Stimulated activated CD8-positive, alpha-beta memory T cell treated with anti-CD3 and anti-CD28 coated beads, Interleukin-7, amount 100 ng/mL, for 24 hours (primary cell): ENCODE measurements around the gene PCSK6.

Experiments used
- DNase-seq: peaks from one replicate; pipeline ENCODE4 v3.0.0-alpha.2; 2020; ENCODE audit warnings: low read depth

PCSK6 gene

GRCh38 chr15:101522621-101523559 is 33.4 kb upstream of the PCSK6 start:
- DNase-seq, result no peak

- no peak for DNase-seq
Measured at GRCh38 chr15:101522091-101522490, 32.6 kb upstream of the PCSK6 start.

DNA sequence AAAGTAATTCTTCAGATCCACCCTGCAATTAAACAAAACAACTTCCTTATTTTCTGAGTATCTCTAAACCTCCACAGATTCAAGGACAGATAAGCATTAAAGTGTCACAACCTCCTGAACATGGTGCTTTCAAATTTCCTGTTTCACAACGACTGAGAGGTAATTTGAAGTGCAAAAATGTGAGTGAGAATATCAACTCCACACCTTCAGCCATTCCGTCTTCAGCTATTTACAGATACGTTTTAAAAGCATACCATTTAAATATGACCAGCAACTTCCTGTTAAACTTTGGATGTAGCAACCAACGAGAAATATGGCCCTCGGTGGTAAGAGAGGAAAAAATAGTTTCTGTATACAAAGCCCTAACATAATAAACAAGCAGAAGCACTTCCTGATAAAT is 32.1 kb upstream of the PCSK6 start:
- DNase-seq, result no peak

- DNase-seq, result no peak
Measured at GRCh38 chr15:101521069-101521468, 31.6 kb upstream of the PCSK6 start.

DNA sequence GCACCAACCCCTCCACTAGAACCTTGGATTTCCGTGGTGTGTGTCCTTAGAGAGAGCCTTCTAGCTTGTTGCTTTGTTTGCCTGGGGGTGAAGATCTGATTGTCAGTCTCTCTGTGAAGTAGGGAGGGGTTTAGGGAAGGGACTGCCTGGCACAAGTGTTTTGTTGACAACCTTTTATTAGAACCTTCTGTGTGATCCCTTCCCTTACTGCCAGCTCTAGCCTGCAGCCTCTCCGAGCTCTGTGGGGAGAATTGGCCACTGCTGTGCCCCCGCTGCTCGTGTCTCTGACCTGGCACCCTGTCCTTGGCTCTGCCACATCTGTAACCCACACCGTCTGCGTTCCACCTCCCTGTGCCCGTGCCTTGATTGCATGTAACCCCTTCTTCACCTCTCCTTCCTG is 30.9 kb upstream of the PCSK6 start:
- no peak for DNase-seq

- no peak for DNase-seq
Measured at GRCh38 chr15:101517504-101517903, 28.0 kb upstream of the PCSK6 start.

DNA sequence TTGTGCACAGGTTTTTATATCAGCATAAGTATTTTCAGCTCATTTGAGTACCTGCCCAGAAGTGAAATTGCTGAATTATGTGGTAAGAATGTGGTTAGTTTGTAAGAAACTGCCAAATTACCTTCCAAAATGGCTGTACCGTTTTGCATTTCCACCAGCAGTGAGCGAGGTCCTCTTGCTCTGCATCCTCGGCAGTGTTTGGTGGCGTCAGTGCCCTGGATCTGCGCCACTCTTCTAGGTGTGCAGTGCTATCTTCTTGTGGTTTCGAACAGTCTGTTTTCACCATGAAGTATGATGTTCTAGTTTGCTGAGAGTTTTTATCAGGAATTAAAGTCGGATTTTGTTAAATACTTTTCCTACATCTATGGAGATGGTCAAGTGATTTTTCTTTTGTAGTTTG is 24.8 kb upstream of the PCSK6 start:
- no peak for DNase-seq

GRCh38 chr15:101511717-101512116 is 22.2 kb upstream of the PCSK6 start:
- no peak for DNase-seq

DNA sequence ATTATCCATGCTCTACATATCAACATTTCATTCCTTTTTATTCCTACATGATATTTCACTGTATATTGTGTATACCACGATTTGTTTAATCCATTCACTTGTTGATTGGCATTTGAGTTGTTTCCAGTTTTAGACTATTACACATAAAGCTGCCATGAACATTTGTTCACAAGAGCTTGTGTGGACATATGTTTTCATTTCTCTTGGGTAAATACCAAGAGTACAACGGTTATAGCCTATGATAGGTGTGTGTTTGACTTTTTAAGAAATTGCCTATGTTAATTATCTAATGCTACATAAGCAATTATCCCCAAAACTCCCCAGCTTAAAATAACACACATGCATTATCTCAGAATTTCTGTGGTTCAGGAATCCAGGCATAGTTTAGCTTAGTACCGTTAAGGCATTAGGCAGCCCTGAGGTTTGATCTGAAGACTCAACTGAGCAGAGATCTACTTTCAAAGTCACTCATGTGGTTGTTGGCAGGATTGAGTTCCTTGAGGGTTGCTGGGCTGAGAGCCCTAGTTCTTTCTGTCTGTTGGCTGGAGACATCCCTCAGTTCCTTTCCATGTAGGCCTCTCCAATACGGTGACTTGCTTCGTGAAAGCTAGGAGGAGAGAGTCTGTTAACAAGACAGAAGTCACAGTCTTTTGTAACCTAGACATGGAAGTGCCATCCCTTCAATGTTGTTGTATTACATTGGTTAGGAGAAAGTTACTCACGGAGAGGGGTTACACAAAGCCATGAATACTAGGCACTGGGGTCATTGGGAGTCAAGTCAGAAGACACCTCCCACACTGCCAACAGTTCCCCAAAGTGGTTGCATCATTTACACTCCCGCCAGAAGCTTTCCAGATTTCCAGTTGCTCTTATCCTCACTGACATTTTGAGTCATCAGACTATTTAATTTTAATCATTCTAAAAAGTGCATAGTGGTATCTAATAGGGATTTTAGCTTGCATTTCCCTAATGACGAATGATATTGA is 21.0 kb upstream of the PCSK6 start:
- DNase-seq, result no peak

DNA sequence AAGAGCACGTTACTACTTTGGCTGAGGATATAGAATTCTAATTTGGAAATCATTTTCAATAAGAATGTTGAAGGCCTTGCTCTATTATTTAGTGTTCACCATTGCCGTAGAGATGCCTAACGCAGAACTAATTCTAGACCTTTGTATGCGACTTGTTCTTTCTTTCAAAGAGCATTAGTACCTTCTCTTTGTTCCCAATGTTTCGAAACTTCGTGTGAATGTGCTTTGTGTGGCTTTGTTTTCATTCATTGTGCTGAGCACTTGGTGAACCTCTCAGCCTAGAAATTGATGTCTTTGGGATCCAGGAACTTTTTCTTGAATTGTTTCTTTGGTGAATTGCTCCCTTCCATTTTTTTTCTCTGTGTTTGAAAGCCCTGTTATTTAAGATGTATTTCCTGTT is 19.8 kb upstream of the PCSK6 start:
- DNase-seq, result no peak

DNA sequence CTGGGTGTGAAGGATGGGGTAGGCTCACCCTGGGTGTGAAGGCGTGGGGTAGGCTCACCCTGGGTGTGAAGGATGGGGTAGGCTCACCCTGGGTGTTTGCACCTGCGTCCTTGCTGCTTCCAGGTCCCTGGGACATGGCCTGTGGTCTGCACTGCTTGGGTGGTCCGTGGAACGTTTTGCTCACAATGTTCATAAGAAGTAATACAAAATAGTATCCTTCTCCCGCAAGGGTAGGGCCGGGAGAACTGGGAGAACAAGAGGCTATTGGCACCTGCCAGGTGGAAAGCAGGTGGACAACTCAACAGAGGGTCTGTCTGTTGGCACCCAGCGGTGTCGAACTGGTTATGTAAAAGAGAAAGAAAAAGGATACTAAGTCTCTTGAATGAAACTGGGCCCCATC is 17.0 kb upstream of the PCSK6 start:
- DNase-seq, result no peak

DNA sequence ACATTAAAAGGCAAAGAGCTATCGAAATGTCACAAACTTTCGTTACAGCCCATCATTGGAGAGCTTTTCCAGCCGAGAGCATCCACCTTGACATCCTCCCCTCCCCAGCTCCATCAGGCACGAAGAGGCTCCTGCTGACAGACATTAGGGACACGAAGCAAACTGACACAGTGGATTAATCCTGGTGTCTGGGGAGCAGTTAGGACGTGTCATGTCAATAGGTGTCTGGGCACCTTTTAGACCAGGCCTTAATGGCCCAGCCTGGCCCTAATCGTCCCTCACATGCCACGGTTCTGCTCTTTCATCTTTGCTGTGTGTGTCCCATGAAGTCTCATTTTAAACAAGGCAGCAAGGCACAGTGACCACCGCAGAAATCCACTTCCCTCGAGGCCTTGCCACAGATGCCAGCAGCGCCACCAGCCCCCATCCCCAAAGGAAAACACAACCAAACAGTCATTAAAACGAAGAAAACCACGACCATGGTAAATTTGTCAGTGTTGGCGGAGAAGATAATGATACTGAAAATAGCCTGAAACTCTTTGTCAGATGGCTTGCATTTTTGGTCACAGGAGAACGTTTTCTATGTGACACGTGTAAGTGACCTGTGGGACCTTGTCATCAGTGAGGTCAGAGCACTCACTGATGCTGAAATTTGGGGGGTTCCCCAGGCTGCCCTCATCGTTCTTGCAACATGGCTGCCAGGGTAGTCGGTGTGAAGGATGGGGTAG is 16.3 kb upstream of the PCSK6 start:
- DNase-seq, result no peak

GRCh38 chr15:101504866-101505609 is 15.5 kb upstream of the PCSK6 start:
- no peak for DNase-seq

DNA sequence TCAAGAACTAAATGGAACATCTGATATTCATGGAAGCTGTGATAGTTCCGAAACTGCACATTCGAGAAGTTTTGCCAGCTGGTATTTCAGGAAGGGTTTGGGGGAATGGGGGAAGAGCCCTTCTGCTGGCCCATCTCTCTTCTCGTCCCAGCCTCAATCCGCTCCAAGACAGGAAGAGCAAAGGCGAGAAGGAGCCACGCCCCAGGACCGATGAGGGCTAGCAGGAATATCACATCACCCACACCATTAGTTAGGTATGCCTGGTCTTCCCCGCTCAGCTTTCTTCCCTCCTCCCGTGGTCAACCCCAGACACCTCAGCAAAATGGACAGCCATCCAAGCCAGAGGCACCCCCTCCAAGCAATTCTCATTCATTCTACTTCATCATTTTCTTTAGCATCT is 14.9 kb upstream of the PCSK6 start:
- no peak for DNase-seq

GRCh38 chr15:101503296-101503599 is 13.7 kb upstream of the PCSK6 start:
- DNase-seq, result no peak

GRCh38 chr15:101502572-101503295 is 13.2 kb upstream of the PCSK6 start:
- no peak for DNase-seq

DNA sequence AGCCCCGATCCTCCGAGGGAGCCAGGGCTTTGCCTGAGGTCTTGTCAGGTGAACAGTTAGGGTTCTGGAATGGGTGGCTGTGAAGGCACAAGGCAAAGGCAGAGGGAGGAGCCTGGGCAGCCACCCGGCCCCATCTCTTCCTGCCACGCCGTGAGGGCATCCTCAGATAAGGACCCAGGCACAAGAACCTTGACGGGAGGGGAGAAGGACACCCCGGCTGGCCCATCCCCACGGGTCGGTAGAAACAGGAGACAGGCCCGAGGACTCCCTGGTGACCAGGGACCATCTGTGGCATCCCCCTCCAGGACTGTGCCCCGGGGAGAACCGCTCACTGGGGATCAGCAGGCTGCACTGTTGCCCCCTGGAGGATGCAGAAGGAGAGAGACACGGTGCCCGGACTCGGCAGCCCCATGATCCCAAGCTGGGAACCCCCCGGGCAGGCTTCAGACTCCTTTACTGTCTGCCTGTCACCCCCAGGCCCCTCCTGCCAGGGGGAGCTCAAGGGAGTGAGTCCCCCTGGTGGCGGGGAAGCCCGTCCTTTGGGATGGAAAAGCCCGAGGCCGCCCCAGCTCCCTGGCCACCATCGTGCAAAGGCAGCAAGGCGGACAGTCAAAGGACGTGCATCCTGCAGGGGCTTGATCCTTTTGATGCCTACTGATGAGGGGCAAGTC is 12.3 kb upstream of the PCSK6 start:
- DNase-seq, result peak; percentile 29

GRCh38 chr15:101500865-101501551 is 11.5 kb upstream of the PCSK6 start:
- DNase-seq, result no peak

- DNase-seq, result no peak
Measured at GRCh38 chr15:101499863-101500713, 10.6 kb upstream of the PCSK6 start.
